Breast epithelium (tissue), 3 donors: ENCODE data around the gene IPO9.

Source experiments
- CTCF ChIP-seq, 3 donors: fragments of 450-650 bp; IDR thresholded peaks; one replicate each; pipeline ENCODE4 v1.5.1; 2016 to 2017; ENCODE audit warnings: antibody characterized with exemption in 3 of 3, mild to moderate bottlenecking in 3 of 3, moderate library complexity in 3 of 3
- POLR2A ChIP-seq: fragments of 450-650 bp; IDR thresholded peaks from one replicate; pipeline ENCODE4 v1.6.1; 2016; ENCODE audit warnings: antibody characterized with exemption, mild to moderate bottlenecking, moderate library complexity

- TF ChIP-seq POLR2A (no peak), CTCF (IDR thresholded peaks at IDR 0.05) (no peak)
Measured at GRCh38 chr1:201848230-201848629, 19.3 kb downstream of the IPO9 start.
